NCI-H2196 treated with DMSO at 0.1 percent for 48 hours (cell line): ENCODE results near the gene BRD3.

Experiments used
- DNase-seq: peaks from one replicate; lab custom pipeline; 2025; ENCODE audit not compliant: unreplicated experiment; lab: John Stamatoyannopoulos, UW

Gene BRD3

DNA sequence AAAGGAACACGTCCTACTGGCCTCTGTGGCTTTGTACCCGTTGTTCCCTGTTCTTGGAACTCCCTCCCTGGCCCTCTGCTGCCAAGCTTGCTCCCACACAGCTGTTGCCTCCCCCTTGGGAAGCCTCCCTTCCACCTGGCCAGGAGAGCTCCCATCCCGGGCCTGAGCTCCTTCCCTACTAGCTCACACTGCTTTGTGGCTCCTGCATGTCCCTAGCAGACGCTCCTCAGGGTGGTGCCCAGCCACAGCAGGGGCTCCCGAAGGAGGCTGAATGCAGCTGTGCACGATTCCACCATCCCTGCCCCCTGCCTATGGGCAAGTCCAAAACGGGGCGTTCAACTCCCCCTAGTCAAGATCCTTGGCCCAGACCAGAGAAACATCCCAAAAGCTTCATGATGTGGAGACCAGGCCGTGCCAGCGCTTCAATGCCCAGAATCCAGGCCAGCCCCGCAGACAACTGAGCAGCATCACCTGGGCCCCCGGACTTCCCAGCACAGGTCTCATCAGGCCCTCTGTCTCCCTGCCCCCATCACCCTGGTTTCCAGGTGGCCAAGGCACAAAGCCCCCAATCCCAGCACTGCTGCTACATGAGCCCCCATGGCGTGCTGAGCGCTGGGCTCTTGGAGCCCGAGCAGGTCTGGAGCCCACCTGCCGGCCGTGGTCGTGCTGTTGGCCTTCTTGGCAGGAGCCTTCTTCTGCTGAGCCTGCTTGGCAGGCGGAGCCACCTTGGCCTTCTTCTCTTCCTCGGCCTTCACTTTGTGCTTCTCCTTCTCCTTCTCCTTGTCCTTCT lies 28.2 kb downstream of the BRD3 start:
- DNase-seq = no peak

DNA sequence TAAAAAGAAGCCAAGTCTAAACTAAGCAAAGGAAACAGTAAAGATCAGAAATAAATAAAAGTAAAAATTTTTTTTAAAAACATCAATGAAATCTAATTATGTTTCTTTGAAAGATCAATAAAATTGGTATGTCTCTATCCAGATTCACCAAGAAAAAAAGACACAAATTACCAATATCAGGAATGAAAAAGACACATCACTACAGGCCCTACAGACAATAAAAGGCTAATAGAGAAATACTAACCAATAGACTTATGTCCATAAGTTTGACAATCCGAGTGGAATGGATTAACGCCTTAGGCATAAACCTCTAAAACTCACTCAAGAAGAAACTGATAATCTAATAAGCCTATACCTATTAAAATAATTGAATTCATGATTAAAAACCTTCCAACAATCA lies 30.2 kb downstream of the BRD3 start:
- no peak for DNase-seq

DNA sequence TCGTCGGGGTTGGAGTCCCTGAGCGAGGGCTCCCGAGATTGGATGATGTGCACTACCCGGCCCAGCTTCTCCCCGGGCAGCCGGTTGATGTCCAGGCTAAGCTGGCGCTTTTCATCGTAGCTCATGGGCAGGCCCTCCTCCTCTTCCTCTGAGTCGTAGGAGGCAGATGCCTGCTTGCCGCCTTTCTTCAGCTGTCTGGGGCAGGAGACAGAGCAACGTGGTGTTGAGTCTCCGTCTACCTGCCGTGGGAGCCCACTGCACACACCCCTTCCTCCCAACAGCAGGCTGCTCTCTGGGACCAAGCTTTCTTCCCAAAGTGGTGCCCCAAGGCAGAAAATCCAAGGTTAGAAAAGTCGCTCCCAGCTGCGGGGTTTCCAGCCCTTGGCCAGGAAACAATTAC lies 31.7 kb downstream of the BRD3 start:
- DNase-seq = no peak

DNA sequence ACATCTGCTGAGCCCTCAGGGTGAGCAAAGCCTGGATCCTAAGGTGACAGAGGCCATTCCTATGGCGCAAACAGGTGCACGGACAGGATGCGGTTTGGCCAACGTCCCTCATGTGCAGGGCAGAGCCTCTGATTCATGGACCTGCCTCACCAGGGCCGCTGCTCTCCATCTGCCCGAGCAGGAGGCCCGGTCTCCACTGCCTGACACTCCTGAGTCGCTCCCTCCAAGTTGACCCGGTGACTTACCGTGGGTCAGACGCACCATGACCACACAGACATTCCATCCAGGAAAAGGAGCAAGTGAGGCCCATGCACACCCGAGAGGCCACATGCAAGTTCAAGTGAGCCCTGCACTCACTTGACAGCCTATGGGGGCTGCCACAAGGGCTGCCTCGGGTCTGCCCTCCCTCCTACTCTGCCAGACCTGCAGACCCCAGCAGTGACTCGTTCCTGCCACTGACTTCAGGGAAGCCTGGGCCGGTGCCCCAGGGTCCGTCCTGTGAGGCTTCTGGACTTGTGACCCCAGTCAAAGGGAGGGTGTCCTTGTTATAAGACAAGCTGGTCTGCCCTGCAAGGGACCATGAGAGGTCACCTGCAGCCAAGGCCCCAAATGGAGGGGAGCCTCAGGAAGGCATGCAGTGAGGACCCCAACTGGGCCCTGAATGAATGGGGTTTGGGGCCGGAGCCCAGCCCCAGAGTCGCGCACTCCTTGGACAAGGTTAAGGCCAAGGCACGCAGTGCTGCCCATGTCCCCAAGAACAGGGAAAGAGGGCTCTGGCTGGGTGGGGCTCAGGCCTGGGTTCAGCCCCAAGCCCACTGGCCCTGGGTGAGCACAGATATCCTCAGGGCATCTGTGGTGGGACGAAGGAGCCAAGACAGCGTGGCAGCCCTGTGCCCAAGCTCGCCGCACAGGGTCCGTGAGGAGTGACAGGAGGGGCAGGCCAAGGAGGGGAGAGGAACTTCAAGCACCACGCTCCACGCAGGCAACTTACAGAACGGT lies 32.5 kb downstream of the BRD3 start:
- DNase-seq = no peak

DNA sequence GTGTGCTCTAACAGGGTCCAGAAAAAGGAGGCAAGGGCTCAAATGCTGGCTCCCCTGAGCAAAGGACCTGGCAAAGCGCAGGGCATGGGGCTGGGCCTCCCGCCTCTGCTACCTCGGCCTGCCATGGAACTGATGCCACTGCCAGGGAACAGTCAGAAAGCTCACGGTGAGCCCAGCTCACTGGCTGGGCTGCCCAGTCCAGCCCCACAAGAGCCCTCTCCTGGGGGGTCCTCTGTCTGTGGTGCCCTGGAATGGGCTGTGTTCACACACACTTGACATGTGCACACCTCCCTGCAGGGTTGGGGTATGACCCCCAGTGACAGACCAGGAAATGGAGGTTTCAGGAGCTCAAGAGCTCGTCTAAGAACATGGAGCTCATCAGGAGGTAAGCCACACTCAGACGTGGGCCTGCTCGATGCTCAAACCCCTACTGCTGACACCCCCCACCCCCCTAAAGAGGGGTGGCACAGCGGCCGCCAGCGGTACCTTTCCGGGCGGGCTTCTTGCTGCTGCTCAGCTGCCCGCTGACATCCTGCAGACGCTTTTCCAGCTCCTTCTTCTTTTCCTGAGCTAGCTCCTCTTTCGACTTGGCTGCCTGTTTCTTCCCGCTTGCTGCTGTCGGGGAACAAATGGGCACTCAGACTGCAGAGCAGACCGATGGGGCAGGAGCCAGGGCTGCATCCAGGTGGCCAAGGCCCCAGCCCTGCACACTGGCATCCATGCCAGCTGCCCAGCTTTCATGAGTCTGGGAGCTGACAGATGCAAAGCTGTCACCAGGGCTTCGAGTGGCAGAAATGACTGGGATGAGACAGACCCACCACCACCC lies 33.4 kb downstream of the BRD3 start:
- DNase-seq = no peak

DNA sequence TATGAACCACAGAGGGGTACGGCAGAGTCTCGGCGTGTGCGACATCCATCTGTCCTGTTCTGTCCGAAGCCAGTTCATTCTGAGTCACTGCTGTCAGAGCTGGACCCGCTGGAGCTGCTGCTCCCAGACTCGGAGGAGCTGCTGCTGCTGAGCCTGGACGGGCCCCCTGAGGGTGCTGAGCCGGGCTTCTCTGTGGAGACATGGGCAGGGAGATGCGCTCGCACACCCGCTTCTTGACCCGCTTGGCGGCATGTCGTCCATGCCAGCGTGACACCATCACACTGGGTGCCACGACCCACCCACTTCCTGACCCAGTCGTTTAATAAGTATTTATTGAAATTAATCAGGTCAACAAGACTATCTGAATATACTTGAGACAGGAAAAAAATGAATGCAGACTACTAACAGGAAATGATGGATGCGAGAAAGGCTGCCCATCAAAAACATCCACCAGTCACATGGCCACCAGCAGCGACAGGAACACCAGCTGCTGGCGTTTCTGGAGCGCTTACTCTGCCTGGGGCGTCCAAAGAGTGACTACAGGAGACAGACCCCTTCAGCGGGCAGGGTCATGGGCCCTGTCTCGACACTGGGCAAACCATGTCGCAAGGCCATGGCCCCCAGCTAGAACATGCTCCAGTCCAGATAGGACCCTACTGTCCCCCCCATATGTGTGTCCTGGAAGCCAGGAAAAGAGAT lies 34.2 kb downstream of the BRD3 start:
- no peak for DNase-seq

DNA sequence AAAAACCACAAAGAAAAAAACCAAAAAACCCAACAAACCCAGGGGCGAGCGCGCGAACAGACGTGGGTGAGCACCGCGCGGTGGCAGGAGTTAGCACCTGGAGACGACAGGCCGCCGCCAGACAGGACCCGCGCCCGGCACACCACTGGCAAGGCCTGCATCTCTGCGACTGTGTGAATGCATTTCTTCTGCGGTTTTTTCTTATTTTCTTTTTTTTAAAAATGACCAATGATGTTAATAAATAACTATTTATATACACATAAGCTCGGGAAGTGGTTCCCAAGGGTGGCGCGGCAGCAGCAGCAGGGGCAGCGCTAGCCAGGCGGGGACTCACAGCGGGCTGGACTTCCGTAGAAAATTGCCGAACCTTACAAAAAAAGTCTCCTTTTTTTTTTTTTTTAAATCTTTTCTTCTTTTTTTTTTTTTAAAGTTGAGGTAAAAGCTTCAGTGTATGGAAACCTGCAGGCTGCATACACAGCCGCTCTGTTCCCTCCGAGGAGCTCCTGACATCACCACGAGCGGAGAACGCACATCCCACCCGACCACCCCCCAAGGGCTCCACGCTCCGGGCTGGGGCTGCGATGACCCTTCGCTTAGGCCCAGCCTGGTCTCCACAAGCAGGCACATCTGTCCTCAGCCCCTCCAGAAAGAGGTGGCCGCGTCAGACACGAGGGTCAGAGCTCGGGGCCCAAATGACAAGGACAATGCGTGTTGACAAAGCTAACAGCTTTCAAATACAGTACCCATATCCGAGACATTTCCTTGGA lies 35.2 kb downstream of the BRD3 start:
- no peak for DNase-seq

DNA sequence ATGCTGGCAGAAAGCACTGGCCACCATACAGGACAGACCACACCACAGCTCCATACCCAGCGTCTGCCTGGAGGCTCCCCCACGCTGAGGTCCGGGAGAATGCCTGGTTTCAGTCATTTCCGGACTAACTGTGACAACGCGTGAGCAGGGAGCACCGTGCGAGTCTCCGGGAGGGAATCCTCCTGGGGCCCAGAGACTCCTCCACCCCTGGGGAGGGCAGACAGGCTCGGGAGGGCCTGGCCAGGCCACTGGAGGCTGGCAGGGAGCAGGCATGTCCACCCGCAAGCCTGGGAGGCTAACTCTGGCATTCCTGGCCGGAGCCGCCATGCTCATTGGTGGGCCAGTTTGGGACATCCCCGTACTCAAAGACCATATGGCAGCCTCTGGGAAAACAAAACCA lies 36.0 kb downstream of the BRD3 start:
- no peak for DNase-seq

DNA sequence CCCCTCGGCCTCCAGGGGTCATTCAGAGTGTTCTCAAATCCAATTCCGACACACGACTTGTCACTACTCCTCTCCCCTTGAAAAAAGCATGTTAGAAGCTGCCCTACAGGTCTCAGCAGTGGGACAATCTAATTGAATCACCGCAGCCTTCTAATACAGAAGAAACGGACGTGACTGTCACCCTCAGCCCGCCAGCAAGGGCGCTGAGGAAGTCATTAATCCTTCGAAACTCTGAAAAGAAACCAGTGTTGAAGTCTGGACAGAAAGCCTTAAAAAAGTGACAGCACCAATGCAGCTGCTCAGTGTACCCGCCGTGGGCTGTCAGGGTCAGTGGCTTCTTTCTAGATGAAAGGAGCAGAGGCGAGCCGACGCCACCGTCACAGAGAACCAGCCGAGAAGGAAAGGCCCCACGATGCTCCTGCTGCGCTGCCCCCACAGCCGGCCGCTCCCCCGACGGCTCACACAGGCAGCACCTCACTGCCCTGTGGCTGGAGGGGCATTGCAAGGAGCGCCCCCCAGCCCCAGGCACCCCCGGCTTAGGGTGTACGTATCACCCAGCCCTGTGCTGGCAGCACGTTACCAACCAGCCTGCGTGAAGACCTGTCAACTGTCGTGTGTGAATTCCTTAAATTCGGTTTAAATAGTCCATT lies 36.9 kb downstream of the BRD3 start:
- DNase-seq = no peak

DNA sequence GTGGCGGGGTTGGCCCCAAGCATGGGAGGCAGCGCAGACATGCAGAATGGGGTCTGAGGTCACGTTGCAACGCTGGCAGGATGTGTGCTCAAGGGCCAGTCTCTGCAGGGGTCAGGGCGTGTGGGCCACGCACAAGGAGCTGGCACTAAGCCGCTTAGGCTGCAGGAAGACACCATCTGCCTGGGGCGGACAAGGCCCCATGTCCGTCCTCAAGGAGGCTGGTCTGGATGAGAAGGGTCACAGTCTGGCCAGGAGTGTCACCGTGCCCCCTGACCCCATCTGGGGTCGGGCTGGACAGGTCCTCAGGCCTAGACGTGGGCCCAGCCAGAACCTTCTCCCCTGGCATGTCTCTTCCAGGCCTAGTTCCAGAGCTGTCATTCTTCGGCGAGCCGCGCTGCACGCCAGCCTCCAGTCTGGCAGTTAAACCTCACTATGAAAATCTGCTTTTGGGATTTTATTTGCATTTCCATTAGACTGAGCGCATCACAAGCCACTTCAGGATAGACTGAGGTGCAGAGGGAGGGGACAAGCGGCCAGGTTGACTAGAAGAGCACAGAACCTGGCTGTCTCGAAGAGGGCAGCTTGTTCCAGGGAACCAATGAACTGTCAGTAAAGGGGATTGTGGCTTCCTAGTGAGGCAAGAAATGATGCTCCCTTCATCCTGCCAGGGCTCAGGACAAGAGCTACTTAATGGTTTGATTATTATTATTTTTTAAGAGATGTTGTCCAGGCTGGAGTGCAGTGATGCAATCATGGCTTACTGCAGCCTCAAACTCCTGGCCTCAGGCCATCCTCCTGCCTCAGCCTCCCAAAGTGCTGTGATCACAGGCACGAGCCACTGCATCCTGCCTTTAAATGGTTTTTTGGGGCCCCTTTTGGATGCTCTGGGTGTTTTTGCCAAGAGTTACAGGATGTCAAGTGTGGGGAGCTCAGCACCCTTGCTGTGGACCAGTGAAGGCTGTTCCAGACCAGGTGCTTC lies 38.3 kb downstream of the BRD3 start:
- no peak for DNase-seq

DNA sequence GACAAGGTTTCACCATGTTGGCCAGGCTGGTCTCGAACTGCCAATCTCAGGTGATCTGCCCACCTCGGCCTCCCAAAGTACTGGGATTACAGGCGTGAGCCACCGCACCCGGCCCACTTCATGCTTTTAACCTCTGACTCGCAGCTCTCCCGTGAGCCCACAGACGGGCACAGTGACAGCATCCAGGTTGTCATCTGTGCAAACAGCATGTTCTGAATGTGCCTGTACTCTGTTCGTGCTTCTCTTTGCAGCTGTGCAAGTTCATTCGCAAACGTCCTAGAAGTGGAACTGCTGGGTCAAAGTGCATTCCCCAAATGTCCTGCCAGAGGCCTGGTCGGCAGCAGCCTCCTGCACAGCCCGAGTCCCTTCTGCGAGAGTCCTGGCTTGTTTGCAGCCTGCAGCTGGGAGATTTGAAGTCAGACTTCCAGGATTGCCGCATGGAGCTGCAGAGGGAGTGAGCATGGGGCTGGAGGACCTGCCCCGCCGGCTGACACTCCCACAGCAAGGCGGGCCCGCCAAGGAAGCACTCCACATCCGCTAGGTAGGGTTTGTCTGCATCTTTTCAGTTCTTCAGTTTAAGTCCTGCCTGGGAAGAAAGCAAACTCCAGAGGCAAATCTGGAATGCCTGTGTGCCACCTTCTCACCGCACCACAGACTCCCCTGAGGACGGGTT lies 39.1 kb downstream of the BRD3 start:
- no peak for DNase-seq

DNA sequence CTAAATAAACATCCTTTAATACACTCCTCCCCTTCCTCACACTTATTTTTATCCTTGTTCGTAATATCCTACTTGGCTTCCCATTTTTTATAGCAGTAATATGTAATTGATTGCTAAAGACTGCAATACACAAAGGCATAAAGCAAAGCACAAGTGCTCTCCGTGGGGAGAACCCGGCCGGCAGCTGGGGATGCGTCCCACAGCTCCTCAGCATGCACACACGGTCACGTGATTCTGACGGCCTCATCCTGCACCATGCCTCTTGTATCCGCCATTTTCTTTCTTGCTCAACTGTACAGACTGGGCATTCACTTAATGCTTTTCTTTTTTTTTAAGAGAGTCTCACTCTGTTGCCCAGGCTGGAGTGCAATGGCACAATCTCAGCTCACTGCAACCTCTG lies 39.8 kb downstream of the BRD3 start:
- DNase-seq = no peak

DNA sequence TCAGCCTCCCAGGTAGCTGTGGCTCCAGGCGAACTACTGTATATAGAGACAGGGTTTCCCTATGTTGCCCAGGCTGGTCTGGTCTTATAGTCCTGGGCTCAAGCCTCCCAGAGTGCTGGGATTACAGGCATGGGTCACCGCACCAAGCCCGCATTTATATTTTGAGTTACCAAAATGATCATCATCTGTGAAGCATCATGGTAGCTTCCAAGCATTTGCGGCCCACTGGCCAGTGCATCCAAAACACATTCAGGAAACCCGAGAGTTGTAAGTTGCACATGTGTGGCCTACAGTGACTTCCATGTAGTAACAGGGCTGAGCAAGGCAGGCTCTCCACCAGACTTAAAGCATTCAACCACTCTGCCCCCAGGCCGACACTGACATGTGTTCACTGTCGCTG lies 40.3 kb downstream of the BRD3 start:
- no peak for DNase-seq

DNA sequence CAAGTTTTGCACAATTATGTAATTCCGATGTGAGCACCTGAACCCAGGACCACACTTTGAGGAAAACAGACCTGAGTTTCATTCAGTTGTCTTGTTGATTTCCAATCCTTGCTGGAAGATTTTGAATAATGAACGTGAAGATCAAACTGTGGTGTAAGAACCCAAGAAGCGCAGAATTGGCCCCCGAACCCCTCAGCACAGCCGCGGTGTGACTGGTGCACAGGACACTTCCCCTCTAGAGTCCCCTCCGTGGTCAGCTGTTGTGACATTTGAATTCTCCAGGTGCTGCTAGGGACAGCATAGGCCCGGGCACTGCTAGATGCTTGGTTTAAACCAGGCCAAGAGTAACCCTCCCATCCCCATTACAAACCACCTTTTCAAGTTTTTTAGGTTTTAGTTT lies 40.8 kb downstream of the BRD3 start:
- no peak for DNase-seq

DNA sequence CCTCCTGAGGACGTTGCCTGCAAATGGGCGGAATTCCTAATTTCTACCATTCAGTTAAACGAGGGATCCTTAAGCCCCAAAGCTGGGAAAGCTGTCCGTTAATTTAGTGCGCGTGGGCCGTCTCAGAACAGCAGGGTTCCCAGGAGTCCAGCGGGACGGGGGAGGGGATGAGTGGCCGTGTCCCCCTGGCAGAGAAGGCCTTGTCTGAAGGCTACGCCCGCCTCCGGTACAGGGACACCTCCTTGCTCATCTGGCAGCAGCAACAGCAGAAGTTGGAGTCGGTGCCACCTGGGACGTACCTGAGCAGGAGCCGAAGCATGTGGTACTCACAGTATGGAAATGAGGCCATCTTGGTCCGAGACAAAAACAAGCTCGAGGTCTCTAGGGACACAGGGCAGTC lies 41.2 kb downstream of the BRD3 start:
- no peak for DNase-seq

DNA sequence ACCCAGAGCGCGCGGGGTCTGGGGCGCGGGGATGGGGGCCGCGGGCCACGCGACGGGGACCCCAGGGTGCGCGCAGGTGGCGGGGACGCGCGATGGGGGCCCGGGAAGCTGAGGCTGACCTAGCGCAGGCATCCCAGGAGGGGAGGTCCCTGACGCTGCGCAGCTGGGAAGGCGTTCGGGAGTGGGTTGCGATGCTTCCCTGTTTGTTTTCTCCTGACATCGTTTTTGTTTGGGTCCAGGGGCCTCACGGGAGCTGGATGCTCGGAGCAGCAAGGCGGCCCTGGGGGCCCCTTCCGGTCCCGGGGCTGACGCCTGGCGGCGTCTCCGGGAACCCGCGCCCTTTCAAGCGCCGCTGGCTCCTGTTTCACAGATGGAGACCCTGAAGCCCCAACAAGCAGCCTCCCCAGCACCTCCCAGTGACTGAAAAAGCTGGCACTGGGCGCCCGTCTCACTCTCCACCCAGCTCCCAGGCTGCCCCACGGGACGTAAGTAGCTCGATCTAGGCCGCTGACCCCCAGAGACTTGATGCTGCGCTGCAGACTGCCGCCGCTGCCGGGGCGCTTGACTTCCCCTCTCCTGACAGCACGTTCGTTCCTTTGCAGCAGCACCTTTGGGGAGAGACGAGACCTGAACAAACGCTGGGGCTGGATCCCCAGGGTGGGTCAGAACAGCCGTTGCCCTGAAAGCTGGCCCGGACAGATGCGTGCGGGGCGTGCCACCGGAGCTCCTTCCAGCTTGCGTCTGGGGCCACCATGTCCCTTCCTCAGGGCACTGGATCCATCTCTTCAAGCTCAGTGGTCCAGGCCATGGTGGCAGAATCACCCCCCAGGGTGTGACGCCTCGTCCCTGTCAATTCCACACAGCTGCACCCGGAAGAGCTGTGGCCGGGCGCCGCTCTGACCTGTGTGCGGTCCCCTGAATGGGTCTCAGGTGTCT lies 42.0 kb downstream of the BRD3 start:
- DNase-seq = no peak
